Left lung (tissue), 10 donors: ENCODE data around the gene ZCWPW1. TPM values are rescaled to one million over a fixed set of nuclear protein-coding genes. Genes with fewer than 3 reads are reported as not detected.
"Not testable (repeated sequence)": the region's sequence is repeated elsewhere in the genome, so short reads cannot be mapped to it uniquely, and the experiment has no call there.

Experiments used
- ATAC-seq: fragments of 200-7000 bp; cut with Tn5 transposase; one replicate; pipeline ENCODE4 v1.9.1; 2020; ENCODE audit warnings: moderate library complexity
- DNase-seq, 4 donors: peaks; one replicate each; pipeline ENCODE4 v3.0.0-alpha.2; 2013 to 2020
- H3K27ac ChIP-seq, 2 donors: fragments of 200-600 bp; sonication (generic) in 1 of 2; one replicate each; pipeline versions ENCODE4 v1.5.0 to v1.8.0; 2020 to 2021
- H3K27me3 ChIP-seq, 2 donors: fragments of 200-600 bp; sonication (generic) in 1 of 2; one replicate each; pipeline versions ENCODE4 v1.5.0 to v1.8.0; 2020 to 2021
- H3K36me3 ChIP-seq, 2 donors: fragments of 200-600 bp; sonication (generic) in 1 of 2; one replicate each; pipeline versions ENCODE4 v1.5.0 to v1.8.0; 2020 to 2021
- H3K4me1 ChIP-seq, 2 donors: fragments of 200-600 bp; one replicate each; pipeline ENCODE4 v1.8.0; 2021
- H3K4me3 ChIP-seq, 2 donors: fragments of 200-600 bp; sonication (generic) in 1 of 2; one replicate each; pipeline versions ENCODE4 v1.5.0 to v1.8.0; 2020 to 2021; ENCODE audit warnings: mild to moderate bottlenecking in 1 of 2
- H3K9me3 ChIP-seq, 2 donors: fragments of 200-600 bp; sonication (generic) in 1 of 2; one replicate each; pipeline versions ENCODE4 v1.5.0 to v1.8.0; 2020 to 2021
- CTCF ChIP-seq, 2 donors: fragments of 200-600 bp; sonication (generic) in 1 of 2; IDR thresholded peaks; one replicate each; pipeline versions ENCODE4 v1.5.0 to v1.8.0; 2021; ENCODE audit warnings: antibody characterized with exemption in 2 of 2
- intact Hi-C, 2 donors: fragments of 100-400 bp; cut with DNase I; formaldehyde crosslinking; loops; one replicate each; pipeline versions ENCODE4 v1.11.2 to v1.14.2; 2022
- polyA plus RNA-seq, 6 donors: library from polyadenylated mRNA; unstranded; fragments of 120-200 nt; gene quantifications; one replicate each; pipeline ENCODE4 v1.2.1, GENCODE V29; 2013; ENCODE audit not compliant: insufficient read length in 6 of 6
- total RNA-seq, 2 donors: library from RNA; stranded (reverse); fragmentation: NEBNext Ultra II Directional; extraction: Animal tissue kit (Norgen Biotek cat#: 25700); gene quantifications; one replicate each; pipeline ENCODE4 v1.2.1, GENCODE V29; 2021
- donor health status: DM: no; HTN: yes; CAD: no.
- donor health status: DM: no; HTN: no; CAD: no.

Gene ZCWPW1
- total and polyA plus RNA-seq, 8 donors, result 2.9 to 9.8 (median 8.6) TPM

GRCh38 chr7:100380196-100380595, 48.3 kb downstream of the ZCWPW1 start:
- H3K27me3 ChIP-seq, result peaks cover 0 to 7% of the 10 kb centered on the region in 2 donors
- peak; percentile 57 for ATAC-seq

GRCh38 chr7:100378114-100378755, 50.3 kb downstream of the ZCWPW1 start:
- intact Hi-C loops, result no loop called here
- TF ChIP-seq CTCF (IDR thresholded peaks at IDR 0.05), result no peak
- ATAC-seq (no peak), DNase-seq (no peak)
- no peak overlapping the region for H3K4me3 ChIP-seq
- peaks cover 0 to 7% of the 10 kb centered on the region in 2 donors for H3K27me3 ChIP-seq
- H3K9me3 ChIP-seq, result no peaks in the 10 kb centered on the region
- H3K36me3 ChIP-seq, result peaks cover 0 to 9% of the 10 kb centered on the region in 2 donors
- peak overlapping the region in 1 of 2 donors; percentile 87 for H3K27ac ChIP-seq
- peaks cover 0 to 62% of the 10 kb centered on the region in 2 donors for H3K4me1 ChIP-seq

More at GRCh38 chr7:100380196-100380595, 48.3 kb downstream of the ZCWPW1 start:
- Histone ChIP-seq H3K4me3 (no peak overlapping the region), H3K4me1 (peaks cover 0 to 65% of the 10 kb centered on the region in 2 donors), H3K9me3 (no peaks in the 10 kb centered on the region), H3K27ac (peak overlapping the region; percentile 61 to 87), H3K36me3 (peaks cover 0 to 9% of the 10 kb centered on the region in 2 donors)
- no peak for DNase-seq
- no peak for TF ChIP-seq CTCF (IDR thresholded peaks at IDR 0.05)
- intact Hi-C loops, result no loop called here

GRCh38 chr7:100376066-100376465, 52.4 kb downstream of the ZCWPW1 start:
- Histone ChIP-seq H3K9me3 (no peaks in the 10 kb centered on the region), H3K4me1 (peaks cover 0 to 75% of the 10 kb centered on the region in 2 donors), H3K36me3 (peaks cover 0 to 9% of the 10 kb centered on the region in 2 donors), H3K4me3 (peak overlapping the region in 1 of 2 donors; percentile 47), H3K27me3 (no peaks in the 10 kb centered on the region), H3K27ac (peak overlapping the region in 1 of 2 donors; percentile 18)
- no peak for TF ChIP-seq CTCF (IDR thresholded peaks at IDR 0.05)
- ATAC-seq (no peak), DNase-seq (peak in 1 of 4 donors; percentile 9)
- intact Hi-C loops, result no loop called here

GRCh38 chr7:100374601-100375000, 53.9 kb downstream of the ZCWPW1 start:
- H3K4me3 ChIP-seq, result peak overlapping the region in 1 of 2 donors; percentile 47
- H3K27me3 ChIP-seq, result no peaks in the 10 kb centered on the region
- intact Hi-C loops, result no loop called here
- TF ChIP-seq CTCF (IDR thresholded peaks at IDR 0.05), result no peak
- peaks cover 0 to 9% of the 10 kb centered on the region in 2 donors for H3K36me3 ChIP-seq
- H3K27ac ChIP-seq, result no peak overlapping the region
- DNase-seq (peak in 1 of 4 donors; percentile 31), ATAC-seq (no peak)
- H3K4me1 ChIP-seq, result peaks cover 0 to 77% of the 10 kb centered on the region in 2 donors
- no peaks in the 10 kb centered on the region for H3K9me3 ChIP-seq

- peak overlapping the region in 1 of 2 donors; percentile 47 for H3K4me3 ChIP-seq
- H3K27ac ChIP-seq, result peak overlapping the region; percentile 75 to 94
- H3K27me3 ChIP-seq, H3K36me3 ChIP-seq, H3K9me3 ChIP-seq, intact Hi-C loops, ATAC-seq: not testable (repeated sequence)
- H3K4me1 ChIP-seq, result peaks cover 0 to 75% of the 10 kb centered on the region in 2 donors
- DNase-seq, result peak in 1 of 4 donors; percentile 32
Observed at GRCh38 chr7:100373870-100374598, 54.5 kb downstream of the ZCWPW1 start.
